ENCODE data around the gene ADCY9. TPM values are rescaled to one million over a fixed set of nuclear protein-coding genes. Genes with fewer than 3 reads are reported as not detected.
A peak's percentile ranks its signal among the peaks of the same experiment; 100 is the strongest.

Gene ADCY9
- total and polyA plus RNA-seq, 2 donors from 2014 or later, result 6.8 to 23.7 TPM

DNA sequence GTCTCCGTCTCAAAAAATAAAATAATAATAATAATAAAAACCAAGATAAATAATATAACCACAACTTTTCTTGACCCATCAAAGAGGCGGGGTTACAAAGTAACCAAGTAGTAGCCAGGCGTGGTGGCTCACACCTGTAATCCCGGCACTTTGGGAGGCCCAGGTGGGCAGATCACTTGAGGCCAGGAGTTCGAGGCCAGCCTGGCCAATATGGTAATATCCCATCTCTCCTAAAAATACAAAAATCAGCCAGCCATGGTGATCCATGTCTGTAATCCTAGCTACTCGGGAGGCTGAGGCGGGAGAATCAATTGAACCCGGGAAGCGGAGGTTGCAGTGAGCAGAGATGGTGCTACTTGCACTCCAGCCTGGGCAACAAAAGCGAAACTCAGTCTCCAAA, 45.3 kb downstream of the ADCY9 start:
- intact Hi-C loops (cut with DNase I), result no loop called here
- FAIRE-seq, result no peak
- Histone ChIP-seq H3K27ac (ENCODE audit: low read depth in 2 of 2, low read length in 2 of 2) (no peak overlapping the region), H3K4me3 (ENCODE audit: low read length in 3 of 3) (no peak overlapping the region), H3K9me3 (ENCODE audit: control insufficient read depth in 2 of 3, insufficient read depth in 1 of 3, low read length in 3 of 3) (no peaks in the 10 kb centered on the region), H3K36me3 (ENCODE audit: control insufficient read depth in 2 of 3, insufficient read depth in 3 of 3, low read length in 3 of 3) (no peaks in the 10 kb centered on the region), H3K4me1 (ENCODE audit: control insufficient read depth in 2 of 3, insufficient read depth in 2 of 3, low read depth in 1 of 3, low read length in 3 of 3) (no peaks in the 10 kb centered on the region), H3K27me3 (ENCODE audit: control insufficient read depth, insufficient read depth, low read length) (no peaks in the 10 kb centered on the region), H3K9ac (ENCODE audit: low read length in 3 of 3) (no peak overlapping the region)
- TF ChIP-seq, protein P1, sequence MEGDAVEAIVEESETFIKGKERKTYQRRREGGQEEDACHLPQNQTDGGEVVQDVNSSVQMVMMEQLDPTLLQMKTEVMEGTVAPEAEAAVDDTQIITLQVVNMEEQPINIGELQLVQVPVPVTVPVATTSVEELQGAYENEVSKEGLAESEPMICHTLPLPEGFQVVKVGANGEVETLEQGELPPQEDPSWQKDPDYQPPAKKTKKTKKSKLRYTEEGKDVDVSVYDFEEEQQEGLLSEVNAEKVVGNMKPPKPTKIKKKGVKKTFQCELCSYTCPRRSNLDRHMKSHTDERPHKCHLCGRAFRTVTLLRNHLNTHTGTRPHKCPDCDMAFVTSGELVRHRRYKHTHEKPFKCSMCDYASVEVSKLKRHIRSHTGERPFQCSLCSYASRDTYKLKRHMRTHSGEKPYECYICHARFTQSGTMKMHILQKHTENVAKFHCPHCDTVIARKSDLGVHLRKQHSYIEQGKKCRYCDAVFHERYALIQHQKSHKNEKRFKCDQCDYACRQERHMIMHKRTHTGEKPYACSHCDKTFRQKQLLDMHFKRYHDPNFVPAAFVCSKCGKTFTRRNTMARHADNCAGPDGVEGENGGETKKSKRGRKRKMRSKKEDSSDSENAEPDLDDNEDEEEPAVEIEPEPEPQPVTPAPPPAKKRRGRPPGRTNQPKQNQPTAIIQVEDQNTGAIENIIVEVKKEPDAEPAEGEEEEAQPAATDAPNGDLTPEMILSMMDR (IDR thresholded peaks at IDR 0.05; ENCODE audit: borderline replicate concordance, extremely low read depth, insufficient read depth), result no peak
- no peak for DNase-seq

DNA sequence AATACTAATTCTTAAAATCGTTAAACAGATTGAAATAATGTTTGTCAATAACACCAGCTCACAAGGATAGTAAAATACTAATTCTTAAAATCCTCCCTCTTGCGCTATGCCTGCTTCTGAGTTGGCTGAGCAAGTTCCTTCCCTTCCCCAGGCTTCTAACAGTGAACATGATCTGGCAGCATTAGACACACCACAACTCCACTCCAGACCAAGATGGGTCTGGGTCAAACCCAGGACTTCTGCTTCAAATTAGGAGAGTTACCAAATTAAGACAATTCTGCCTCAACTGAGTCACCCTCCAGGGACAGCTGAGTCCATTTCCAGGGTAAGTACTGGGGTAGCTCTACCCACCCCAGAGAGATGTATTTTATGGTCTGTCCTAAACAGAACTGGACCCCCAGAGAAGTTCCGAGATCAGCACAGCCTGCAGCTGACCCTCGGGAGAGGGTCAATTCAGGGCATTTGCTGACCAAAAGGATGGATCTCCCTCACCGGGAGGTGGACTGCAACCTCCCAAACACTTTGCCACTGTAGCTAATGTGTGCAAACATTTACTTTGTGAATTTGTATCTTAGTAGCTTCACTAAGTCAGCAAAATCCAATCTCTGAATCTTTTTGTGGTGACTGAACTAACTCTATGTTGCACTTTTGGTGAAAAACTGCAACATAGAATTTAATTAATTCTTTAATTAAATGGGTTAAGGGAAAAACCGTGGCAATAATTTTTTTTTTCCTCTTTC, 48.8 kb downstream of the ADCY9 start:
- no peaks in the 10 kb centered on the region for H3K4me1 ChIP-seq (ENCODE audit: control insufficient read depth in 2 of 3, insufficient read depth in 2 of 3, low read depth in 1 of 3, low read length in 3 of 3)
- no peaks in the 10 kb centered on the region for H3K36me3 ChIP-seq (ENCODE audit: control insufficient read depth in 2 of 3, insufficient read depth in 3 of 3, low read length in 3 of 3)
- FAIRE-seq (no peak), DNase-seq (no peak)
- intact Hi-C loops (cut with DNase I), result no loop called here
- H3K27me3 ChIP-seq (ENCODE audit: control insufficient read depth, insufficient read depth, low read length), result no peaks in the 10 kb centered on the region
- H3K9me3 ChIP-seq (ENCODE audit: control insufficient read depth in 2 of 3, insufficient read depth in 1 of 3, low read length in 3 of 3), result no peaks in the 10 kb centered on the region
- no peak overlapping the region for H3K4me3 ChIP-seq (ENCODE audit: low read length in 3 of 3)
- TF ChIP-seq, protein P1 (IDR thresholded peaks at IDR 0.05; ENCODE audit: borderline replicate concordance, extremely low read depth, insufficient read depth), result no peak
- no peak overlapping the region for H3K9ac ChIP-seq (ENCODE audit: low read length in 3 of 3)
- H3K27ac ChIP-seq (ENCODE audit: low read depth in 2 of 2, low read length in 2 of 2), result no peak overlapping the region

DNA sequence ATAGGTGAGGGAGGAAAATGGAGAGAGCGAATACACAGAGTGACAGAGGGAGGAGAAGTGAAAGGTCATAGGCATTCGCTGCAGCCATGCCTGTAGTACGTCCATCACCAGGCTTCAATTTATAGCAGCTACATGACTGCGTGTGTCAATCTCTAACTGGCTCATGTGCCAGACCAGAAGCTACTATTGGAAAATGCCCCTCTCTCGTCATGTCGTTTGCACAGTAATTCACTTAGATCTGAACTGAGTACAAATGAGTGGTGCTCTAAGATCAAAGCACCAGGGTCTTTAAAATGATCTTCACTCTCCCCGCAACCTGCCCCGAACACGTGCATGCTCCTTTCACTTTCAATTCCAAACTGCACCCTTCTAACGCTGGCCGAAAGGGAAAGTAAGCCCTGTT, 51.3 kb downstream of the ADCY9 start:
- Histone ChIP-seq H3K4me1 (ENCODE audit: control insufficient read depth in 2 of 3, insufficient read depth in 2 of 3, low read depth in 1 of 3, low read length in 3 of 3) (no peaks in the 10 kb centered on the region), H3K9me3 (ENCODE audit: control insufficient read depth in 2 of 3, insufficient read depth in 1 of 3, low read length in 3 of 3) (no peaks in the 10 kb centered on the region), H3K4me3 (ENCODE audit: low read length in 3 of 3) (peak overlapping the region in 2 of 3 donors; percentile 39 to 46), H3K27me3 (ENCODE audit: control insufficient read depth, insufficient read depth, low read length) (no peaks in the 10 kb centered on the region), H3K36me3 (ENCODE audit: control insufficient read depth in 2 of 3, insufficient read depth in 3 of 3, low read length in 3 of 3) (no peaks in the 10 kb centered on the region), H3K9ac (ENCODE audit: low read length in 3 of 3) (no peak overlapping the region), H3K27ac (ENCODE audit: low read depth in 2 of 2, low read length in 2 of 2) (peak overlapping the region in 1 of 2 donors; percentile 7)
- intact Hi-C loops (cut with DNase I), result no loop called here
- DNase-seq (no peak), FAIRE-seq (no peak)
- TF ChIP-seq, protein P1 (IDR thresholded peaks at IDR 0.05; ENCODE audit: borderline replicate concordance, extremely low read depth, insufficient read depth), result no peak

Data from kidney (tissue), 14 donors.